Trophoblast cell (in vitro differentiated cells and primary cell): ENCODE results near the gene PDIA5.

Experiments
- DNase-seq, 2 donors: peaks; one replicate each; pipeline ENCODE4 v3.0.0-alpha.2; 2016
- H2AFZ ChIP-seq: 2 replicates; pipeline ENCODE4 v1.6.1; 2013; ENCODE audit warnings: low read length, moderate library complexity, mild to moderate bottlenecking; ENCODE audit not compliant: insufficient read depth, poor library complexity
- H2AK5ac ChIP-seq: 2 replicates; pipeline ENCODE4 v1.6.1; 2013; ENCODE audit warnings: mild to moderate bottlenecking, low read length
- H2BK120ac ChIP-seq: 2 replicates; pipeline ENCODE4 v1.6.1; 2013; ENCODE audit warnings: low read length, mild to moderate bottlenecking, moderate library complexity; ENCODE audit not compliant: insufficient read depth, poor library complexity
- H2BK12ac ChIP-seq: 2 replicates; pipeline ENCODE4 v1.6.1; 2013; ENCODE audit warnings: mild to moderate bottlenecking, low read length, moderate library complexity
- H2BK5ac ChIP-seq: 2 replicates; pipeline ENCODE4 v1.6.1; 2013; ENCODE audit warnings: low read length, low read depth, moderate library complexity, mild to moderate bottlenecking; ENCODE audit not compliant: poor library complexity
- H3K14ac ChIP-seq: 2 replicates; pipeline ENCODE4 v1.6.1; 2013; ENCODE audit warnings: mild to moderate bottlenecking, low read length
- H3K18ac ChIP-seq: 2 replicates; pipeline ENCODE4 v1.6.1; 2013; ENCODE audit warnings: mild to moderate bottlenecking, low read length
- H3K23ac ChIP-seq: 2 replicates; pipeline ENCODE4 v1.6.1; 2013; ENCODE audit warnings: low read length
- H3K27ac ChIP-seq: 2 replicates; pipeline ENCODE4 v1.5.1; 2013; ENCODE audit warnings: low read depth, mild to moderate bottlenecking, inconsistent platforms, low read length, moderate library complexity
- H3K27me3 ChIP-seq: 2 replicates; pipeline ENCODE4 v1.6.1; 2013; ENCODE audit warnings: inconsistent platforms, mild to moderate bottlenecking, low read length, moderate library complexity; ENCODE audit not compliant: insufficient read depth
- H3K36me3 ChIP-seq, 2 experiments: 1 replicate in 1 of 2; 2 replicates in 1 of 2; pipeline ENCODE4 v1.6.1; 2013; ENCODE audit warnings: low read length in 2 of 2, mild to moderate bottlenecking in 2 of 2, moderate library complexity in 1 of 2; ENCODE audit not compliant: insufficient read depth in 2 of 2, control insufficient read depth in 1 of 2
- H3K4ac ChIP-seq: 2 replicates; pipeline ENCODE4 v1.6.1; 2013; ENCODE audit warnings: low read depth, mild to moderate bottlenecking, low read length, moderate library complexity
- H3K4me1 ChIP-seq, 2 experiments: 1 replicate in 1 of 2; 2 replicates in 1 of 2; pipeline ENCODE4 v1.6.1; 2013; ENCODE audit warnings: low read length in 2 of 2, mild to moderate bottlenecking in 2 of 2, moderate library complexity in 1 of 2; ENCODE audit not compliant: insufficient read depth in 2 of 2, control insufficient read depth in 1 of 2
- H3K4me2 ChIP-seq: 2 replicates; pipeline ENCODE4 v1.6.1; 2013; ENCODE audit warnings: inconsistent platforms, mild to moderate bottlenecking, low read length, moderate library complexity
- H3K4me3 ChIP-seq: 2 replicates; pipeline ENCODE4 v1.5.1; 2013; ENCODE audit warnings: mild to moderate bottlenecking, low read depth, low read length, inconsistent platforms
- H3K79me1 ChIP-seq: one replicate; pipeline ENCODE4 v1.6.1; 2013; ENCODE audit warnings: low read length
- H3K79me2 ChIP-seq: 2 replicates; pipeline ENCODE4 v1.6.1; 2013; ENCODE audit warnings: low read length, mild to moderate bottlenecking; ENCODE audit not compliant: control insufficient read depth, insufficient read depth, poor library complexity
- H3K9ac ChIP-seq: 2 replicates; pipeline ENCODE4 v1.6.1; 2013; ENCODE audit warnings: mild to moderate bottlenecking, low read length
- H3K9me3 ChIP-seq: 2 replicates; pipeline ENCODE4 v1.6.1; 2013; ENCODE audit warnings: low read depth, mild to moderate bottlenecking, control low read depth, inconsistent platforms, low read length; ENCODE audit not compliant: insufficient read depth
- H4K12ac ChIP-seq: 2 replicates; pipeline ENCODE4 v1.6.1; 2013; ENCODE audit warnings: low read depth, mild to moderate bottlenecking, low read length, moderate library complexity
- H4K8ac ChIP-seq: 2 replicates; pipeline ENCODE4 v1.6.1; 2013; ENCODE audit warnings: low read depth, mild to moderate bottlenecking, low read length, moderate library complexity
- H4K91ac ChIP-seq: one replicate; pipeline ENCODE4 v1.6.1; 2013; ENCODE audit warnings: low read depth, mild to moderate bottlenecking, low read length, moderate library complexity
- WGBS: extraction: QIAGEN DNeasy Blood & Tissue Kit; methylation state at CpG from one replicate; pipeline ENCODE4 v1.1.7; 2013; ENCODE audit warnings: missing lambda C conversion rate; ENCODE audit not compliant: insufficient read length, insufficient coverage; ENCODE audit errors: extremely low coverage; 5-methylcytosine and 5-hydroxymethylcytosine counted together

Gene PDIA5

GRCh38 chr3:123169492-123169929, 102.7 kb downstream of the PDIA5 start:
- no peak overlapping the region for H3K9ac ChIP-seq
- no peak overlapping the region for H3K4me2 ChIP-seq
- no peak overlapping the region for H3K27ac ChIP-seq
- H3K4me3 ChIP-seq, result no peak overlapping the region
- H3K79me2 ChIP-seq, result no peaks in the 10 kb centered on the region
- H2BK5ac ChIP-seq, result no peak overlapping the region
- no peaks in the 10 kb centered on the region for H3K9me3 ChIP-seq
- H3K18ac ChIP-seq, result no peak overlapping the region
- no peak overlapping the region for H3K4ac ChIP-seq
- H3K36me3 ChIP-seq, result peaks cover 3 to 11% of the 10 kb centered on the region in 2 experiments
- no CpG with 5 or more reads among the region's 5 CpGs for WGBS
- H3K4me1 ChIP-seq, result no peaks in the 10 kb centered on the region
- no peaks in the 10 kb centered on the region for H3K27me3 ChIP-seq
- no peak overlapping the region for H4K91ac ChIP-seq
- H3K23ac ChIP-seq, result no peak overlapping the region
- no peaks in the 10 kb centered on the region for H3K79me1 ChIP-seq
- H2BK12ac ChIP-seq, result no peak overlapping the region
- no peak overlapping the region for H3K14ac ChIP-seq
- no peak overlapping the region for H4K12ac ChIP-seq
- no peak overlapping the region for H2BK120ac ChIP-seq
- no peak overlapping the region for H2AFZ ChIP-seq
- H4K8ac ChIP-seq, result no peak overlapping the region
- DNase-seq, result no peak
- no peak overlapping the region for H2AK5ac ChIP-seq

GRCh38 chr3:123169930-123170329, 103.1 kb downstream of the PDIA5 start:
- Histone ChIP-seq H4K91ac (no peak overlapping the region), H3K9me3 (no peaks in the 10 kb centered on the region), H3K27ac (no peak overlapping the region), H2AFZ (no peak overlapping the region), H3K27me3 (no peaks in the 10 kb centered on the region), H2BK5ac (no peak overlapping the region), H2BK120ac (no peak overlapping the region), H3K4me2 (no peak overlapping the region), H2BK12ac (no peak overlapping the region), H3K4ac (no peak overlapping the region), H2AK5ac (no peak overlapping the region), H3K4me3 (no peak overlapping the region), H3K4me1 (no peaks in the 10 kb centered on the region), H3K14ac (no peak overlapping the region), H4K12ac (no peak overlapping the region), H3K36me3 (peaks cover 2 to 10% of the 10 kb centered on the region in 2 experiments), H3K18ac (no peak overlapping the region), H3K79me2 (no peaks in the 10 kb centered on the region), H3K9ac (no peak overlapping the region), H3K23ac (no peak overlapping the region), H4K8ac (no peak overlapping the region), H3K79me1 (no peaks in the 10 kb centered on the region)
- no CpG with 5 or more reads among the region's 2 CpGs for WGBS
- no peak for DNase-seq

- Histone ChIP-seq H3K4me1 (no peaks in the 10 kb centered on the region), H3K27ac (no peak overlapping the region), H3K79me2 (no peaks in the 10 kb centered on the region), H3K79me1 (no peaks in the 10 kb centered on the region), H4K91ac (no peak overlapping the region), H4K12ac (no peak overlapping the region), H2BK12ac (no peak overlapping the region), H2AFZ (no peak overlapping the region), H4K8ac (no peak overlapping the region), H3K4me3 (no peak overlapping the region), H3K23ac (no peak overlapping the region), H3K4me2 (no peak overlapping the region), H2AK5ac (no peak overlapping the region), H3K9ac (no peak overlapping the region), H2BK120ac (no peak overlapping the region), H3K9me3 (no peaks in the 10 kb centered on the region), H3K18ac (no peak overlapping the region), H2BK5ac (no peak overlapping the region), H3K36me3 (peaks cover 0 to 4% of the 10 kb centered on the region in 2 experiments), H3K4ac (no peak overlapping the region), H3K14ac (no peak overlapping the region), H3K27me3 (no peaks in the 10 kb centered on the region)
- DNase-seq, result peak; percentile 90 to 93
- WGBS, result no CpG with 5 or more reads among the region's 5 CpGs
Measured at GRCh38 chr3:123180791-123181190, 114.0 kb downstream of the PDIA5 start.

GRCh38 chr3:123186695-123187094, 119.9 kb downstream of the PDIA5 start:
- H3K23ac ChIP-seq, result no peak overlapping the region
- no peak overlapping the region for H3K4me2 ChIP-seq
- no peaks in the 10 kb centered on the region for H3K79me2 ChIP-seq
- DNase-seq, result no peak
- no peak overlapping the region for H2AFZ ChIP-seq
- H3K14ac ChIP-seq, result no peak overlapping the region
- H3K4ac ChIP-seq, result no peak overlapping the region
- H4K91ac ChIP-seq, result no peak overlapping the region
- H2BK12ac ChIP-seq, result no peak overlapping the region
- H3K18ac ChIP-seq, result no peak overlapping the region
- H3K9me3 ChIP-seq, result no peaks in the 10 kb centered on the region
- H4K12ac ChIP-seq, result no peak overlapping the region
- H3K4me3 ChIP-seq, result no peak overlapping the region
- H2AK5ac ChIP-seq, result no peak overlapping the region
- H2BK120ac ChIP-seq, result no peak overlapping the region
- H3K4me1 ChIP-seq, result no peaks in the 10 kb centered on the region
- H3K9ac ChIP-seq, result no peak overlapping the region
- no peaks in the 10 kb centered on the region for H3K27me3 ChIP-seq
- H3K27ac ChIP-seq, result no peak overlapping the region
- H3K79me1 ChIP-seq, result no peaks in the 10 kb centered on the region
- no peak overlapping the region for H2BK5ac ChIP-seq
- no peak overlapping the region for H4K8ac ChIP-seq
- no CpG with 5 or more reads among the region's 2 CpGs for WGBS
- H3K36me3 ChIP-seq, result peaks cover 0 to 2% of the 10 kb centered on the region in 2 experiments
